NCI-H1092 treated with DMSO at 0.1 percent for 48 hours (cell line): ENCODE measurements around the gene DCT.
A peak's percentile ranks its signal among the peaks of the same experiment; 100 is the strongest.

ENCODE experiments used
- DNase-seq: peaks from one replicate; lab custom pipeline; 2025; lab: John Stamatoyannopoulos, UW

The DCT gene

GRCh38 chr13:94454334-94454733 is 25.1 kb downstream of the DCT start:
- DNase-seq: no peak

DNA sequence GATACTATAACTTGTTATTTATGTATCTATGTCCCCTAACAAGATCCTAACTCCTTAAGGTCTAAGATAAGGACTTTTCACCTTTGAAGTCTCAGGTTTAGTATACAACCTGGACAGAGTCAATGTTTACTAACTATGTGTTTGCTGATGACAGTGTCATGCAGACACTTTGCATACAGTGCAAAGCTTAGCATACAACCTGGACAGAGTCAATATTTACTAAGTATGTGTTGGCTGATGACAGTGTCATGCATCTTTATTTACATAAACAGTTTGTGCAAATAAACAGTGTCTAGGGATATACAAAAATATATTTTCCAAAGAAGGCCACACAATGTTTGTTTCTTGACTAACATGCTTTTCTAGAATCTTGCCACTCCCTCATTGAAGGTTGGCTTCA is 34.7 kb downstream of the DCT start:
- no peak for DNase-seq

- peak; percentile 85 for DNase-seq
These were observed 43.8 kb downstream of the DCT start for GRCh38 chr13:94435604-94436226.

DNA sequence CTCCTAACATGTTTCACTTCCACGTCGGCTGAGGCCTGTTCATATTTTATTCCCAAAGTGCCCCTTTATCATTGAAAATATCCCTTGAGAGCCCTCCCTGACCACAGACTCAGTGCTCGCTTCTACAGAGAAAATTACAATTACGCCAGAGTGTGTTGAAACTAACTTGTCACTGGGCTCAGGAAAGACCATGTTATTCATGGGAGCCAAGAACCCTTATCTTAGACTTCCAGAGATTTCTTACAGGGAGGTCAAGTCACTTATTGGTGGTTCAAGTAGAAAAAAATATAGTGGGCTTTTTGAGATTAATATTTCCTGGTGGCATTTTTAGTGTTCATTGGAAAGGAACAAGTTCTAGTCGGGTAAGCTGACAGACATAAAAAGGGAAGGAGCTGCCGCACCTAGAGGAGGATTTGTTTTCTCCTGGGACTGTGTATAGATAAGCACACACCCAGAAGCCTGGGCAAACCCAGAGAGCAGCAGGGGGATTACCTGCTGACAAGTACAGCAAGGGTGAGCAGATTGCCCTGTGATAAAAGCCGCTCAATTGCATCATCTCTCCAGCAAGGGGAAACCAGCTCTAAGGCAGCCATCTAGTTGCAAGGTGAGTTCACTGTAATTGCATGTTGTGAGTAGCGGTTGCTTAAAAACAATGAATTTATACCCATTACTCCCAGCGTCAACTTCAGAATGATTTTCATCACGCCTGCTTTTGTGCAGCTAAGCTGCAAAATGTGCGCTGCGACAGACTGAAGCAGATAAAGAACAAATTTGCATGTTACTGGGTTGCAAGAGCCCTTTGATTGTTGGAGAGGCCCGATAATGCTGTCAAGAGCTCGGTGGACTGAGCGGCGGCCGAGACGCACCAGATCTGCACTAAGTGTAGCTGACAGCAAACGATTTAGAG is 46.2 kb downstream of the DCT start:
- peak; percentile 90 for DNase-seq

GRCh38 chr13:94431987-94432386 is 47.5 kb downstream of the DCT start:
- DNase-seq: no peak

DNA sequence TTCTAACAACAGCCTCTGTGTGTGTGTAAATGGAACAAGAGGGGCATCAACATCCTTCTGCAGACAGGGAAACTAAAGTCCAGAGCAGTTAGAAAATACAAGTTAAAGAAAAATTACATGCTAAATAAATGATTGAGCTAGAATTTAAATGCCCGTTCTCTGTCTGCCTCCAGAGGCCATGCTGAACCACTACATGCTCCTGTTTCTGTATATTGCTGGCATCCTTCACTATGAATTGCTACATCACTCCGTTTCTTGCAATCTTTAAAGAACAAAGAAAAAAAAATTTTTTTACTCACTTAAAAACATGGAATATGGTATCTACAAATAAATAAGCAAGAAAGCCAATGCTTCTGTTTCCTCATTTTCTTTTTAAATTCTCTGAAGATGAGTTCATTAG is 47.9 kb downstream of the DCT start:
- peak; percentile 10 for DNase-seq

DNA sequence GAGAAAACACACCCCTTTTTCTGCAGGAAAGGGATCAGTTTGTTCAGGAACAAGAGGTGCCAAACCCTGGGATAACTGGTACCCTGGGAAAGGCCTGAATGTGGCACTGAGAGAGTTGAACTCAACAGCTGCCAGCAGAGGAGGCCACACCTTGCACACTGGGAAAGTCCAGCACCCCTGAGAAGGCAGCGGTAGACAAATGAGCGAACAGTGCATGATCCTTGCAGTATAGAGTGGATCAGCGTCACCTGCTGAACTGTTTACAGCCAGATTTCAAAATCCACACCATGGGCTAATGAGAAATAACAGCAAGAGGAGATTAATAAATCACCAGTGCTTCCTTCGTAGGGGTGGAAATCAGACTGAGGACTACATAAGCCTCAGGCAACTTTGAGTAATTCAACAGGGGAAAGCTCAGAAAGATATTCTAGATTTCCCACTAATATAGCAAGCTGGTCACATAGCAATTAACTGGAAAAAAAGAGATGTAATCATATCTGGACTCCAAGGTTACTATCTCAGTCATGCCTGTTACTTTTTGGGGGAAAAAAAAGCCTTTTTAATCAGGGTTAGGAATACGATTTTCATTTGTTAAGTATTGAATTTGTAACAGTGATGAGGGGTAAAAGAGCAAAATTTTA is 52.0 kb downstream of the DCT start:
- no peak for DNase-seq

DNA sequence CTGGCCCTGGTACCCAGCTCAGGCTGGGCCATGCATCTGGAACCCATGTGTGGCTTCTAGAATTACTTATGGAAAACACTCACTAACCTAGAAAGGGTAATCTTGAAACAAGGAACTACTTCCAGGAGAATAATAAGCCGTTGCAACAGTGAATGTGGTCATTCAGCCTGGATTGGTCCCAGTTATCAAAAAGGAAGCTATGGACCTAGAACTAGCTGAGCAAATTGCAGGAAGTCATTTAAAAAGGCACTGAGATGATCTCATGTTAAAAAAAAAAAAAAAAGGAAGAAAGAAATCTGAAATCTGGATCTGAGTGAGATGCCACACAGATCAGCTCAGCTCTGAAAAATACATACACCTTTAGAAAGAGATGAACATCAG is 59.6 kb downstream of the DCT start:
- no peak for DNase-seq

DNA sequence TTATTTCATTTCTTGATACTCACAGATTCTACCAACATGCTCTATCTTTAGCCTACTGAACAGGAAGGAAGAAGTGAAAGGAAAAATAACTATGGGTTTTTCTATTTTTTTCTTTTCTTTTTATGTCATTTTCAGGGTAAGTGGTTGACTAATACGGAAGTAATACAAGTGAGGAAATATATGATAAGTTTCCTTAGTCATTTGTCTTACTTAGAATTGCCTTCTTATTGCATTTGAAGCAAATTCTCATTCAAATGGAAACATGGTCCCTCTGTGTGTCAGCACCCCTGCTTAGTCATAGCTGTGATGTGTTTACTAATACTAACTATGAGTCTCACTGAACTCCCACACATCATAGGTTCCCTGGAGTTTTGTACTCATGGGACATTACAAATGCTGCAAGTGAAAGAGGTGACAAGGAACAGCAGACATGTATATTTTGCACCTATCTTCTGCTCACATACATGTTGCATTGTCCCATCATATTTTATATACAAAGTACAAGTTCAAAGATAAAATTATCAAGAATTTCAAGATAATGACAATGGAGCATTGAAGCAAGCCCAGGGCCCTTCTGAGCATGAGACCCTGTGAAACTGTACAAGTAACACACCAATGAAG is 60.1 kb downstream of the DCT start:
- DNase-seq: no peak

DNA sequence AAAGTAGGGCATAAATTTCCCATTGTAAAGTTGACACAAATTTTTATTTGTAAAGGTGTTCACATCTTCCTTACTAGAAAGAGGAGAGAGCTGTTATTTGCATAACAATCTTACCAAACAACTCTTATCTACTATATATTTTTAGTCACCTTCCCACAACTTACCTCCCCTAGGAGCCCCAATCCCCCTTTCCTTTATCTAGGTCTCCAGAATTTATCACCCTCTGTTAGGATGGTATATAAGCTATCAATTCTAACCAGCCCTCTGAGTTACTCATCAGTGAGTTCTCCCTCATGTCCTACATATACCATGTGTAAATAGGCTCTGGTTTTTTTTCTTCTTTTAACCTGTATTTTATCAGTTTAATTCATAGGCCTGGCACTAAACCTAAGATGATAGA is 62.2 kb downstream of the DCT start:
- DNase-seq: no peak

- DNase-seq: peak; percentile 79
These were observed 62.9 kb downstream of the DCT start for GRCh38 chr13:94416454-94417080.

DNA sequence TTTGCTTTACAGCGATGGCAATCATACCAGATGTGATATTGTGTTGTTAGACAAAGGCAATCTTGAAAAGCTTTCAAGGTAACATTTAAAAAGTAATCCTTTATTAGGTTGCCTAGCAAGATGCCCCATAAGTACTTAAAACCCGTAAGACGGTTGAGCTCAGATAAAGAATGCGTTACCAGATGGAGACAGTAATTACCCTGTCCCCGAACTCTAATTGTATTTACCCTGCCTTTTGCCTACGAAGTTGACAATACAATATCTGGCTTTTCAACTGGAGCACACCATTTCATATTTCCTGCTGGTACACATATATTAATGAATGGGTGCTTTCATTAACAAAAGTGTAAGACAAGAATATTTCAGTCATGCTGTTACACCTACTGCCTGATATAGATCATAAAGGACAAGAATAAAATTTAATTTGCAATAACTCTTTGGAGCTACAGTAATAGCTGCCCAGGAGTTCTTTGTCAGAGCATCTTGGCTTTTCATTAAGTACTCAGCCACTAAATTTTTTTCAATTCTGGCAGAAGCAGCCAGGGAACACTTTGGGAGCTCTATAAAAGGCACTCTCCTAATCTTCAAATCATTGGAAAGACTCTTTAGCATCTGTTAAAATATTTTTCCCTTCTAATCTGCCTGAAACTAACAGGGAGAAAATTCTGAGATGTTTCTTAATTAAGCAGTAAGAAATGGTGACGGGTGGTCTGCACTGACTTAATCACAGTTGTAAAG is 63.8 kb downstream of the DCT start:
- DNase-seq: peak; percentile 96

DNA sequence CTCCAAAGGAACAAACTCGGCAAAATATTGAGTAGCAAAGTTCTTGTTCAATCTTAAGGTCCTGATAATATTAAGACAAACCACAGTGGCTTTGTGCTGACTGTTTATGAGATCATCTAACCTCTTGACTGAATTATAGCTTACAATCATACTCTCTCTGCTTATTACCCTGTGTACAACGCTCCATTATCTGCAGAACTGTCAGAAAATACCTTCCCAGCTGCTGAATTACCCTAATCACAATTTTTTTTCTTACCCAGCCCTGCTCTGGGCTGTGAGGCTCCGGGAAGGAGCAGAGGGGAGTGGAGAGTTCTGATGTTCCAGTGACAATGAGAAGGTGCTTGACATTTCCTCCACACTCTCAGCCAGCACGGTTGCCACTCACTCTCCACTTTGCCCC is 64.8 kb downstream of the DCT start:
- DNase-seq: peak; percentile 92

- DNase-seq: no peak
These were observed 65.3 kb downstream of the DCT start for GRCh38 chr13:94414141-94414540.

DNA sequence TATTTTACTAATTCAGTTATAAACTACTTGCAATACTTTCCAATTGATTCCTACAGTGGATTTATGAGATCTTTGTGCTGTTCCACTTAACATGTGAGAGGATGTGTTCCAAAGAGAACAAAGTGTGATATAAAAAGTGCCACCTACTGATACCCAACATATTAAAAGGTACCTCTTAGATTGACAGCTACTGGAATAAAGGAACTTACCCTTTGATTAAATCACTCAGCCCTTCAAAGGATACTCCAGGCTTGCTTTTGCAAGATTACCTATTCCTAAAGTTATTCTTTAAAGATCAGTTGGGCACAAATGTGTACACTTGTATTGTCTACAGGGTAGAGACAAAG is 65.9 kb downstream of the DCT start:
- no peak for DNase-seq

- DNase-seq: peak; percentile 36
These were observed 66.4 kb downstream of the DCT start for GRCh38 chr13:94412870-94413597.

GRCh38 chr13:94411747-94412146 is 67.7 kb downstream of the DCT start:
- DNase-seq: no peak

DNA sequence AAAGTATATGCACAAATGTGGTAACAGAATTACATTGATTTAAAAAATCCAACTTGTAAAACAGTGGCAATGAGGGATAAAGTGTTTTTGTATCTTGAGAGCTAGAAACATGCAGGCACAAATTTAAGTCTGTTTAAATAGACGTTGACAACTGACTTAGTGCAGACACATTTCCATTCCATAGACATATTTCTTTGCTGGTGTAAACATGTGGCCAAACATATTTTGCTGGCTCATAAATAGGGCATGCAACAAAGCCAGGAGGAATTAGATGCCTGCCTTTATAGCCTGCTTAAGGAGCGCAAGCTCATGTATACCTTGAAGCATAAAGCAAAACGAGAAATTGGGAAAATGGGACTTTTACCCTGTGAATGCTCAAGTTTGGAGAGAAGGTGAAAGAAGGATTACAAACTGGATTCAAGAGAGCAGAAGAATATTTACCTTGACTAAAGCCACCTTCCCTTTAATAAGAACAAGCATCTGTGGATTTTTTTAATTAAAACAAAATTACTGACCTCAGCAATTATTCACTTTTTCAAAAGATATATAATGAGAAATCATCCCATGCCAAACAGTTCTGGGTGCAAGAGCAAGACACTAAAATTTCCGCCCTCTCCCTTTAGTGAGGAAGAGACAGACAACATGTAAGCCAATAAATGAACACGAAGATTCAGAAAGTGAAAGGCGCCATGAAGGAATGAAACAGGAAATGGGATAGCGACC is 71.0 kb downstream of the DCT start:
- no peak for DNase-seq

DNA sequence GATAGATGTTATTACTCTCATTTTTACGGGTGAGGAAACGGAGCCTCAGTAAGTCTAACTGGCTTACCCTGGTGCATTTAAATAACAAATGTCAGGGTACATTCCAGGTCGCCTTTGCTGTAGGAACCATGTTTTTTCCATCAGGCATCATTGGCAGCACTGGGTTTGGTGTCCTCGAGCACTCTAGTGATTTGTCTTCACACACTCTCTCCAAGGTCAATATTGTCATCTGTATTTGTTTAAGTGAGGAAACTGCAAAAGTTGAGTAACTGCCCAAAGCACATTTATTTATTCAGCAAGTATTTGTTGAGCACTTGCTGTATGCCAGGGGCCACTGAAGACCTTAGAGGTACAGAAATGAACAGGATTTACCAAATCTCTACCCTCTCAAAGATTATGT is 78.6 kb downstream of the DCT start:
- no peak for DNase-seq

DNA sequence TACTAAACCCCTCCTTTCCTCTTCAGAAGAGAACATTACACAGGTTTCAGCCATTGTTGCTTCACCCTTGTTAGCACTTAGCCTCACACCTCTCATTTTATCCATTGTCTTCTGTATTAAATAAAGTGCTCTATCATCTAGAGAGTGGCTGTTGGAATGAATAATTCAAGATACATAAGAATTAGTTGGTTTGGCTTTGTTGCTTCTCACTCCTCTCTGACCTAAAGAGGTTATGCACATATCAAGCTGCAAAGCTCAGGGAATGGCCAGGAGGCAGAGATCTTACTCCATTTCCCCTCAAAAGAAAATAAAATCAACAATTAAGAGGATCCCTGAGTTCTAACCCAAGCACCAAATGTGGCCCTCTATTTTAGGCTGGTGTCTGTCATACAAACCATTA is 79.7 kb downstream of the DCT start:
- DNase-seq: no peak
